HepG2 (cell line): ENCODE data around the gene HEXA.

ENCODE experiments used
- FOXP1 ChIP-seq, 2 experiments: fragments of 450-650 bp in 1 of 2; IDR thresholded peaks; 2 replicates each; pipeline ENCODE4 v1.6.1; 2017 to 2018; ENCODE audit warnings: antibody characterized with exemption in 1 of 2
- JUND ChIP-seq: sonication (generic); formaldehyde crosslinking; IDR thresholded peaks from 2 replicates; pipeline ENCODE4 v1.8.0; 2022; ENCODE audit warnings: mild to moderate bottlenecking, missing genetic modification reagents
- KDM2A ChIP-seq: sonication (generic); formaldehyde crosslinking; IDR thresholded peaks from 2 replicates; pipeline ENCODE4 v1.4.0; 2020; ENCODE audit warnings: low read depth, missing genetic modification reagents, borderline replicate concordance
- MAFK ChIP-seq, 2 experiments: IDR thresholded peaks in 1 of 2; conservative IDR thresholded peaks in 1 of 2; 2 replicates each; pipeline ENCODE4 v1.6.1; 2011; ENCODE audit warnings: improper control_type of control experiment in 2 of 2, low read length in 2 of 2
- ZFAT ChIP-seq: sonication (generic); formaldehyde crosslinking; conservative IDR thresholded peaks from 2 replicates; pipeline ENCODE4 v1.8.1; 2023; ENCODE audit warnings: missing genetic modification reagents, inconsistent platforms
- ZNF761 ChIP-seq: sonication (generic); formaldehyde crosslinking; conservative IDR thresholded peaks from 2 replicates; pipeline ENCODE4 v1.4.0; 2020; ENCODE audit warnings: mild to moderate bottlenecking, missing genetic modification reagents
- ZZZ3 ChIP-seq: sonication (generic); formaldehyde crosslinking; IDR thresholded peaks from 2 replicates; pipeline ENCODE4 v1.4.0; 2020; ENCODE audit warnings: missing genetic modification reagents, mild to moderate bottlenecking, borderline replicate concordance
- TF ChIP-seq, protein P1 (sequence below): sonication (generic); formaldehyde crosslinking; IDR thresholded peaks from 2 replicates; pipeline ENCODE4 v1.4.0; 2020; ENCODE audit warnings: mild to moderate bottlenecking, missing genetic modification reagents
- TF ChIP-seq, protein P2 (sequence below): sonication (generic); formaldehyde crosslinking; IDR thresholded peaks from 2 replicates; pipeline ENCODE4 v1.5.0; 2020; ENCODE audit warnings: mild to moderate bottlenecking, missing genetic modification reagents, moderate library complexity
- TF ChIP-seq, protein P3 (sequence below): sonication (generic); formaldehyde crosslinking; IDR thresholded peaks from 2 replicates; pipeline ENCODE4 v1.5.1; 2020; ENCODE audit warnings: mild to moderate bottlenecking, missing genetic modification reagents, moderate library complexity
- TF ChIP-seq, protein P4 (sequence below): sonication (generic); formaldehyde crosslinking; IDR thresholded peaks from 2 replicates; pipeline ENCODE4 v1.4.0; 2020; ENCODE audit warnings: missing genetic modification reagents
- TF ChIP-seq, protein P5 (sequence below): sonication (generic); formaldehyde crosslinking; IDR thresholded peaks from 2 replicates; pipeline ENCODE4 v1.5.0; 2020; ENCODE audit warnings: missing genetic modification reagents, mild to moderate bottlenecking, borderline replicate concordance

DNA sequence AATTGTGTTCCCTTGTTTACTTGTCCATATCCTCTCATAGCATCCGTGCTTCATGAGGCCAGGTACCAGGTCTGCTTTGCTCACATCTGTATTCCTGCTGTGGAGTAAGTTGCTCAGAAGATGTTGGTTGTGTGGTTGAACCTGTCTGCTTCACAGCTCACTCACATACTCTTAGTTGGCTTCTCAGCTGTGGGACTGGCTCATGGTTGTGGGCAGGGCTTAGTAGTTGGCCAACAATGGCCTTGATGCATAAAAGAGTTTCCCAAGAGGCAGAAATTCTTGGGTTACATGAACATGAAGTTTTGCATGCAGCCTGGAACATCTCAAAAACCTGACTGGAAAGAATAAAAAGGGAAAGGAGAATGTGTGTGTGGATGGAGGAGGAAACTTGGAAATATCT is 72.9 kb downstream of the HEXA start:
- TF ChIP-seq MAFK (conservative IDR thresholded peaks at IDR 0.05 in 1 of 2, IDR thresholded peaks at IDR 0.05 in 1 of 2; ENCODE audit: low read length in 2 of 2) (no peak), KDM2A (CRISPR knock-in tag) (no peak), ZZZ3 (CRISPR knock-in tag) (no peak), FOXP1 (IDR thresholded peaks at IDR 0.05) (no peak), FOXP1 (CRISPR knock-in tag; IDR thresholded peaks at IDR 0.05) (no peak), ZNF761 (CRISPR knock-in tag) (no peak), ZFAT (CRISPR knock-in tag) (no peak), JUND (CRISPR knock-in tag) (no peak)
- TF ChIP-seq, protein P1, sequence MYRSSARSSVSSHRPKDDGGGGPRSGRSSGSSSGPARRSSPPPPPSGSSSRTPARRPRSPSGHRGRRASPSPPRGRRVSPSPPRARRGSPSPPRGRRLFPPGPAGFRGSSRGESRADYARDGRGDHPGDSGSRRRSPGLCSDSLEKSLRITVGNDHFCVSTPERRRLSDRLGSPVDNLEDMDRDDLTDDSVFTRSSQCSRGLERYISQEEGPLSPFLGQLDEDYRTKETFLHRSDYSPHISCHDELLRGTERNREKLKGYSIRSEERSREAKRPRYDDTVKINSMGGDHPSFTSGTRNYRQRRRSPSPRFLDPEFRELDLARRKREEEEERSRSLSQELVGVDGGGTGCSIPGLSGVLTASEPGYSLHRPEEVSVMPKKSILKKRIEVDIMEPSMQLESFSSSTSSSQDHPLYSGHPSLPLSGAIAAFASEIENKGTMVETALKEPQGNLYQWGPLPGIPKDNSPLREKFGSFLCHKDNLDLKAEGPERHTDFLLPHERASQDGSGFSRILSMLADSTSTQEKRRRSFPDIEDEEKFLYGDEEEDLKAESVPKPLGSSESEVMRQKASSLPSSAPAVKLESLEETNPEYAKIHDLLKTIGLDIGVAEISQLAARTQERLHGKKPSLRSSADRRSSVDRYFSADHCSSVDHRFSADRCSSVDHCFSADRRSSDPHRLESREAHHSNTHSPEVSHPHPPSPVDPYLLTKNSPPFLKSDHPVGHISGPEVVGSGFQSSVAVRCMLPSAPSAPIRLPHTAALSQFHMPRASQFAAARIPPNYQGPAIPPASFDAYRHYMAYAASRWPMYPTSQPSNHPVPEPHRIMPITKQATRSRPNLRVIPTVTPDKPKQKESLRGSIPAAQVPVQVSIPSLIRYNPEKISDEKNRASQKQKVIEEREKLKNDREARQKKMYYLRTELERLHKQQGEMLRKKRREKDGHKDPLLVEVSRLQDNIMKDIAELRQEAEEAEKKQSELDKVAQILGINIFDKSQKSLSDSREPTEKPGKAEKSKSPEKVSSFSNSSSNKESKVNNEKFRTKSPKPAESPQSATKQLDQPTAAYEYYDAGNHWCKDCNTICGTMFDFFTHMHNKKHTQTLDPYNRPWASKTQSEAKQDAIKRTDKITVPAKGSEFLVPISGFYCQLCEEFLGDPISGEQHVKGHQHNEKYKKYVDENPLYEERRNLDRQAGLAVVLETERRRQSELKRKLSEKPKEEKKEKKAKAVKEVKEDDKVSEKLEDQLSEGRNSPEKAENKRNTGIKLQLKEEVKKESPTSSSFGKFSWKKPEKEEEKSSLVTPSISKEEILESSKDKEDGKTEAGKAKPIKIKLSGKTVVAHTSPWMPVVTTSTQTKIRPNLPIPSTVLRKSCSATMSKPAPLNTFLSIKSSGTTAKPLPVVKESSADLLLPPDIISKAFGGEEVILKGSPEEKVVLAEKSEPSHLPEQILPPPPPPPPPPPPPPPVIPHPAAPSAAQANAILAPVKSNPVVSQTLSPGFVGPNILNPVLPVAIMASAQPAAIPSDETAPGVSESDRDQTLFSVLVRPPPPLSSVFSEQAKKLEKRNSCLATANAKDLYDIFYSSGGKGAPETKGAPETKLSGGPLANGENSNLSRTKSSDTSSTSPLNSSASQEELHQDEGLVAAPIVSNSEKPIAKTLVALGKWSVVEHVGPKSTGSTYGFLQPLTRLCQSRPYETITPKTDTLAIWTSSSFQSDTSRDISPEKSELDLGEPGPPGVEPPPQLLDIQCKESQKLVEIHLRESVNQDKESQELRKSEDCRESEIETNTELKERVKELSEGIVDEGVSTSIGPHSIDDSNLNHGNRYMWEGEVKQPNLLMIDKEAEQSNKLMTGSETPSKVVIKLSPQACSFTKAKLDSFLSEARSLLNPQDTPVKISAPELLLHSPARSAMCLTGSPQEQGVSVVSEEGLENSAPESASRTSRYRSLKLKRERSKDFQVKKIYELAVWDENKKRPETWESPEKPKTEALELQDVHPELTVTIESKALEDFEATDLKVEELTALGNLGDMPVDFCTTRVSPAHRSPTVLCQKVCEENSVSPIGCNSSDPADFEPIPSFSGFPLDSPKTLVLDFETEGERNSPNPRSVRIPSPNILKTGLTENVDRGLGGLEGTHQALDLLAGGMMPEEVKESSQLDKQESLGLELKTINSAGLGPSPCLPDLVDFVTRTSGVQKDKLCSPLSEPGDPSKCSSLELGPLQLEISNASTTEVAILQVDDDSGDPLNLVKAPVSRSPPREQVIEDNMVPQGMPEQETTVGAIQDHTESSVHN (CRISPR knock-in tag), result no peak
- TF ChIP-seq, protein P2, sequence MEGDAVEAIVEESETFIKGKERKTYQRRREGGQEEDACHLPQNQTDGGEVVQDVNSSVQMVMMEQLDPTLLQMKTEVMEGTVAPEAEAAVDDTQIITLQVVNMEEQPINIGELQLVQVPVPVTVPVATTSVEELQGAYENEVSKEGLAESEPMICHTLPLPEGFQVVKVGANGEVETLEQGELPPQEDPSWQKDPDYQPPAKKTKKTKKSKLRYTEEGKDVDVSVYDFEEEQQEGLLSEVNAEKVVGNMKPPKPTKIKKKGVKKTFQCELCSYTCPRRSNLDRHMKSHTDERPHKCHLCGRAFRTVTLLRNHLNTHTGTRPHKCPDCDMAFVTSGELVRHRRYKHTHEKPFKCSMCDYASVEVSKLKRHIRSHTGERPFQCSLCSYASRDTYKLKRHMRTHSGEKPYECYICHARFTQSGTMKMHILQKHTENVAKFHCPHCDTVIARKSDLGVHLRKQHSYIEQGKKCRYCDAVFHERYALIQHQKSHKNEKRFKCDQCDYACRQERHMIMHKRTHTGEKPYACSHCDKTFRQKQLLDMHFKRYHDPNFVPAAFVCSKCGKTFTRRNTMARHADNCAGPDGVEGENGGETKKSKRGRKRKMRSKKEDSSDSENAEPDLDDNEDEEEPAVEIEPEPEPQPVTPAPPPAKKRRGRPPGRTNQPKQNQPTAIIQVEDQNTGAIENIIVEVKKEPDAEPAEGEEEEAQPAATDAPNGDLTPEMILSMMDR (CRISPR knock-in tag), result no peak
- TF ChIP-seq, protein P3, sequence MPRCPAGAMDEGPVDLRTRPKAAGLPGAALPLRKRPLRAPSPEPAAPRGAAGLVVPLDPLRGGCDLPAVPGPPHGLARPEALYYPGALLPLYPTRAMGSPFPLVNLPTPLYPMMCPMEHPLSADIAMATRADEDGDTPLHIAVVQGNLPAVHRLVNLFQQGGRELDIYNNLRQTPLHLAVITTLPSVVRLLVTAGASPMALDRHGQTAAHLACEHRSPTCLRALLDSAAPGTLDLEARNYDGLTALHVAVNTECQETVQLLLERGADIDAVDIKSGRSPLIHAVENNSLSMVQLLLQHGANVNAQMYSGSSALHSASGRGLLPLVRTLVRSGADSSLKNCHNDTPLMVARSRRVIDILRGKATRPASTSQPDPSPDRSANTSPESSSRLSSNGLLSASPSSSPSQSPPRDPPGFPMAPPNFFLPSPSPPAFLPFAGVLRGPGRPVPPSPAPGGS, result no peak
- TF ChIP-seq, protein P4, sequence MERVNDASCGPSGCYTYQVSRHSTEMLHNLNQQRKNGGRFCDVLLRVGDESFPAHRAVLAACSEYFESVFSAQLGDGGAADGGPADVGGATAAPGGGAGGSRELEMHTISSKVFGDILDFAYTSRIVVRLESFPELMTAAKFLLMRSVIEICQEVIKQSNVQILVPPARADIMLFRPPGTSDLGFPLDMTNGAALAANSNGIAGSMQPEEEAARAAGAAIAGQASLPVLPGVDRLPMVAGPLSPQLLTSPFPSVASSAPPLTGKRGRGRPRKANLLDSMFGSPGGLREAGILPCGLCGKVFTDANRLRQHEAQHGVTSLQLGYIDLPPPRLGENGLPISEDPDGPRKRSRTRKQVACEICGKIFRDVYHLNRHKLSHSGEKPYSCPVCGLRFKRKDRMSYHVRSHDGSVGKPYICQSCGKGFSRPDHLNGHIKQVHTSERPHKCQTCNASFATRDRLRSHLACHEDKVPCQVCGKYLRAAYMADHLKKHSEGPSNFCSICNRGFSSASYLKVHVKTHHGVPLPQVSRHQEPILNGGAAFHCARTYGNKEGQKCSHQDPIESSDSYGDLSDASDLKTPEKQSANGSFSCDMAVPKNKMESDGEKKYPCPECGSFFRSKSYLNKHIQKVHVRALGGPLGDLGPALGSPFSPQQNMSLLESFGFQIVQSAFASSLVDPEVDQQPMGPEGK, result no peak
- TF ChIP-seq, protein P5, sequence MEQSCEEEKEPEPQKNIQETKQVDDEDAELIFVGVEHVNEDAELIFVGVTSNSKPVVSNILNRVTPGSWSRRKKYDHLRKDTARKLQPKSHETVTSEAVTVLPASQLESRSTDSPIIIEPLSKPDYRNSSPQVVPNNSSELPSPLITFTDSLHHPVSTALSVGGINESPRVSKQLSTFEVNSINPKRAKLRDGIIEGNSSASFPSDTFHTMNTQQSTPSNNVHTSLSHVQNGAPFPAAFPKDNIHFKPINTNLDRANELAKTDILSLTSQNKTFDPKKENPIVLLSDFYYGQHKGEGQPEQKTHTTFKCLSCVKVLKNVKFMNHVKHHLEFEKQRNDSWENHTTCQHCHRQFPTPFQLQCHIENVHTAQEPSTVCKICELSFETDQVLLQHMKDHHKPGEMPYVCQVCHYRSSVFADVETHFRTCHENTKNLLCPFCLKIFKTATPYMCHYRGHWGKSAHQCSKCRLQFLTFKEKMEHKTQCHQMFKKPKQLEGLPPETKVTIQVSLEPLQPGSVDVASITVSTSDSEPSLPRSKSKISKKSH (CRISPR knock-in tag), result no peak
